Astrocyte (in vitro differentiated cells and primary cell): ENCODE measurements around the gene FANK1.
"Not testable (repeated sequence)": the region's sequence is repeated elsewhere in the genome, so short reads cannot be mapped to it uniquely, and the experiment has no call there.

Experiments used
- CTCF ChIP-seq: IDR thresholded peaks from 2 replicates; pipeline ENCODE4 v1.5.1; 2011; ENCODE audit warnings: low read depth, mild to moderate bottlenecking, inconsistent platforms, low read length, moderate library complexity; ENCODE audit not compliant: insufficient read depth
- EZH2 ChIP-seq: IDR thresholded peaks from 2 replicates; pipeline ENCODE4 v1.6.1; 2012; ENCODE audit warnings: mild to moderate bottlenecking, low read length, inconsistent platforms; ENCODE audit not compliant: insufficient read depth

GRCh38 chr10:125970077-125970630 lies 73.8 kb downstream of the FANK1 start:
- TF ChIP-seq EZH2, CTCF: not testable (repeated sequence)
